Activated CD8-positive, alpha-beta T cell treated with anti-CD3 and anti-CD28 coated beads, Interleukin-2, amount 10 ng/mL, durations not matched to agents 7 days and 5 days (primary cell): ENCODE data around the gene ASXL1. TPM values are rescaled to one million over a fixed set of nuclear protein-coding genes. Genes with fewer than 3 reads are reported as not detected.
A peak's percentile ranks its signal among the peaks of the same experiment; 100 is the strongest.

Experiments used
- ATAC-seq: fragments of 150-1000 bp; cut with Tn5 transposase; one replicate; pipeline ENCODE4 v1.10.0; 2021; ENCODE audit warnings: moderate library complexity
- CTCF ChIA-PET: fragments of 350-600 bp; sonication (Branson Sonifier 250); formaldehyde crosslinking; loops from one replicate; lab custom pipeline; 2021; ENCODE audit warnings: antibody characterized with exemption; lab: Charles Lee
- POLR2A ChIA-PET: fragments of 350-600 bp; sonication (Branson Sonifier 250); formaldehyde crosslinking; loops from one replicate; lab custom pipeline; 2021; ENCODE audit warnings: antibody characterized with exemption; lab: Charles Lee
- DNase-seq: peaks from one replicate; pipeline ENCODE4 v3.0.0-alpha.2; 2020
- H3K27ac Mint-ChIP-seq: one replicate; pipeline ENCODE4 v1.8.0; 2021; ENCODE audit warnings: mild to moderate bottlenecking, mixed read lengths
- H3K27me3 Mint-ChIP-seq: one replicate; pipeline ENCODE4 v1.8.0; 2021; ENCODE audit warnings: low read depth, mixed read lengths
- H3K36me3 Mint-ChIP-seq: one replicate; pipeline ENCODE4 v1.8.0; 2021; ENCODE audit warnings: low read depth, mixed read lengths
- H3K4me1 Mint-ChIP-seq: one replicate; pipeline ENCODE4 v1.8.0; 2021; ENCODE audit warnings: low read depth, mixed read lengths
- H3K4me3 Mint-ChIP-seq: one replicate; pipeline ENCODE4 v1.8.0; 2021; ENCODE audit warnings: mild to moderate bottlenecking, mixed read lengths
- H3K9me3 Mint-ChIP-seq: one replicate; pipeline ENCODE4 v1.8.0; 2022; ENCODE audit warnings: mixed read lengths; ENCODE audit not compliant: insufficient read depth
- total RNA-seq, 2 experiments: library from RNA; stranded (reverse); gene quantifications; one replicate each; pipeline ENCODE4 v1.2.3, GENCODE V29; 2021

ASXL1 gene
- total RNA-seq, 2 experiments from 2014 or later: 91.7 to 97.4 TPM

- POLR2A ChIA-PET: interaction anchor here (0.8 to 1.3 kb wide), 2 partner anchors 32 to 40 kb away, joined by 3 to 4 read pairs; partner anchors contain the start of gene ASXL1
- DNase-seq (no peak), ATAC-seq (no peak)
- CTCF ChIA-PET: no interaction called here
- H3K4me1 Mint-ChIP-seq: no peaks in the 10 kb centered on the region
- H3K27ac Mint-ChIP-seq: no peak overlapping the region
- H3K27me3 Mint-ChIP-seq: no peaks in the 10 kb centered on the region
- no peak overlapping the region for H3K4me3 Mint-ChIP-seq
- H3K9me3 Mint-ChIP-seq: no peaks in the 10 kb centered on the region
- H3K36me3 Mint-ChIP-seq: peaks cover 31% of the 10 kb centered on the region
Measured at GRCh38 chr20:32325706-32326503, 32.2 kb upstream of the ASXL1 start.

- Mint-ChIP-seq H3K27ac (no peak overlapping the region), H3K36me3 (peaks cover 30% of the 10 kb centered on the region), H3K9me3 (no peaks in the 10 kb centered on the region), H3K4me1 (no peaks in the 10 kb centered on the region), H3K4me3 (no peak overlapping the region), H3K27me3 (no peaks in the 10 kb centered on the region)
- POLR2A ChIA-PET: interaction anchor here (0.8 kb wide), 1 partner anchor 40 kb away, joined by 3 read pairs; no protein-coding TSS in a partner anchor
- CTCF ChIA-PET: no interaction called here
- ATAC-seq (no peak), DNase-seq (no peak)
Measured at GRCh38 chr20:32326504-32326845, 31.7 kb upstream of the ASXL1 start.

GRCh38 chr20:32327087-32327681, 30.9 kb upstream of the ASXL1 start:
- ChIA-PET POLR2A (no interaction called here), CTCF (no interaction called here)
- Mint-ChIP-seq H3K4me1 (peaks cover 5% of the 10 kb centered on the region), H3K36me3 (peaks cover 33% of the 10 kb centered on the region), H3K9me3 (no peaks in the 10 kb centered on the region), H3K27me3 (no peaks in the 10 kb centered on the region), H3K27ac (no peak overlapping the region), H3K4me3 (no peak overlapping the region)
- no peak for ATAC-seq
- DNase-seq: no peak

- peaks cover 35% of the 10 kb centered on the region for H3K36me3 Mint-ChIP-seq
- H3K27me3 Mint-ChIP-seq: no peaks in the 10 kb centered on the region
- no peak overlapping the region for H3K27ac Mint-ChIP-seq
- DNase-seq (no peak), ATAC-seq (no peak)
- ChIA-PET CTCF (no interaction called here), POLR2A (no interaction called here)
- H3K4me3 Mint-ChIP-seq: no peak overlapping the region
- peaks cover 29% of the 10 kb centered on the region for H3K4me1 Mint-ChIP-seq
- no peaks in the 10 kb centered on the region for H3K9me3 Mint-ChIP-seq
Measured at GRCh38 chr20:32329817-32330554, 28.1 kb upstream of the ASXL1 start.

GRCh38 chr20:32330555-32330897, 27.6 kb upstream of the ASXL1 start:
- Mint-ChIP-seq H3K27me3 (no peaks in the 10 kb centered on the region), H3K9me3 (no peaks in the 10 kb centered on the region), H3K36me3 (peaks cover 35% of the 10 kb centered on the region), H3K4me1 (peaks cover 29% of the 10 kb centered on the region), H3K27ac (no peak overlapping the region), H3K4me3 (no peak overlapping the region)
- ChIA-PET POLR2A (no interaction called here), CTCF (no interaction called here)
- no peak for ATAC-seq
- no peak for DNase-seq

GRCh38 chr20:32332614-32333013, 25.5 kb upstream of the ASXL1 start:
- H3K27me3 Mint-ChIP-seq: no peaks in the 10 kb centered on the region
- H3K9me3 Mint-ChIP-seq: no peaks in the 10 kb centered on the region
- peaks cover 25% of the 10 kb centered on the region for H3K36me3 Mint-ChIP-seq
- no peak overlapping the region for H3K27ac Mint-ChIP-seq
- H3K4me1 Mint-ChIP-seq: peaks cover 33% of the 10 kb centered on the region
- ATAC-seq: no peak
- H3K4me3 Mint-ChIP-seq: no peak overlapping the region
- CTCF ChIA-PET: interaction anchor here (1.0 to 1.4 kb wide), 4 partner anchors 22 to 176 kb away, joined by 3 to 4 read pairs (median 4); no protein-coding TSS in a partner anchor
- no peak for DNase-seq
- POLR2A ChIA-PET: interaction anchor here (1.4 to 2.4 kb wide), 2 partner anchors 26 to 46 kb away, joined by 3 to 9 read pairs; partner anchors contain the start of gene ASXL1

GRCh38 chr20:32333181-32333987, 24.7 kb upstream of the ASXL1 start:
- ATAC-seq: peak; percentile 50
- H3K27me3 Mint-ChIP-seq: no peaks in the 10 kb centered on the region
- no peak for DNase-seq
- no peaks in the 10 kb centered on the region for H3K9me3 Mint-ChIP-seq
- H3K4me3 Mint-ChIP-seq: peak overlapping the region; percentile 34
- peaks cover 33% of the 10 kb centered on the region for H3K4me1 Mint-ChIP-seq
- peak overlapping the region; percentile 83 for H3K27ac Mint-ChIP-seq
- H3K36me3 Mint-ChIP-seq: peaks cover 25% of the 10 kb centered on the region
- ChIA-PET CTCF (interaction anchor here (0.9 to 1.4 kb wide), 3 partner anchors 9 to 176 kb away, joined by 3 to 4 read pairs (median 4); no protein-coding TSS in a partner anchor), POLR2A (interaction anchor here (0.6 to 2.4 kb wide), 3 partner anchors 22 to 47 kb away, joined by 3 to 9 read pairs (median 5); partner anchors contain the start of gene ASXL1)

- peak overlapping the region; percentile 83 for H3K27ac Mint-ChIP-seq
- peaks cover 23% of the 10 kb centered on the region for H3K36me3 Mint-ChIP-seq
- H3K4me3 Mint-ChIP-seq: peak overlapping the region; percentile 34
- no peaks in the 10 kb centered on the region for H3K9me3 Mint-ChIP-seq
- ATAC-seq (peak; percentile 53), DNase-seq (peak; percentile 41)
- CTCF ChIA-PET: no interaction called here
- no peaks in the 10 kb centered on the region for H3K27me3 Mint-ChIP-seq
- H3K4me1 Mint-ChIP-seq: peaks cover 33% of the 10 kb centered on the region
- POLR2A ChIA-PET: interaction anchor here (0.6 to 2.4 kb wide), 2 partner anchors 21 to 24 kb away, joined by 5 to 9 read pairs; partner anchors contain the start of gene ASXL1
Measured at GRCh38 chr20:32333988-32334885, 23.9 kb upstream of the ASXL1 start.

- ATAC-seq: peak; percentile 40
- ChIA-PET POLR2A (interaction anchor here (1.3 kb wide), 1 partner anchor 22 kb away, joined by 7 read pairs; no protein-coding TSS in a partner anchor), CTCF (interaction anchor here (0.6 to 1.8 kb wide), 6 partner anchors 17 to 316 kb away, joined by 3 to 4 read pairs (median 4); no protein-coding TSS in a partner anchor)
- Mint-ChIP-seq H3K4me3 (no peak overlapping the region), H3K4me1 (peaks cover 30% of the 10 kb centered on the region), H3K27me3 (no peaks in the 10 kb centered on the region), H3K27ac (no peak overlapping the region), H3K9me3 (no peaks in the 10 kb centered on the region), H3K36me3 (peaks cover 10% of the 10 kb centered on the region)
- no peak for DNase-seq
Measured at GRCh38 chr20:32336918-32337347, 21.2 kb upstream of the ASXL1 start.

- CTCF ChIA-PET: interaction anchor here (0.8 to 1.8 kb wide), 6 partner anchors 10 to 314 kb away, joined by 3 to 6 read pairs (median 4); no protein-coding TSS in a partner anchor
Measured at GRCh38 chr20:32337937-32338661, 20.0 kb upstream of the ASXL1 start.

More at GRCh38 chr20:32337937-32338661, 20.0 kb upstream of the ASXL1 start:
- H3K4me1 Mint-ChIP-seq: peaks cover 19% of the 10 kb centered on the region
- H3K27me3 Mint-ChIP-seq: no peaks in the 10 kb centered on the region
- DNase-seq: no peak
- peaks cover 2% of the 10 kb centered on the region for H3K36me3 Mint-ChIP-seq
- H3K4me3 Mint-ChIP-seq: no peak overlapping the region
- ATAC-seq: no peak
- POLR2A ChIA-PET: interaction anchor here (1.3 kb wide), 1 partner anchor 21 kb away, joined by 7 read pairs; no protein-coding TSS in a partner anchor
- H3K27ac Mint-ChIP-seq: no peak overlapping the region
- no peaks in the 10 kb centered on the region for H3K9me3 Mint-ChIP-seq
